Measurements from ENCODE around the gene SLC15A3.

SLC15A3 gene

DNA sequence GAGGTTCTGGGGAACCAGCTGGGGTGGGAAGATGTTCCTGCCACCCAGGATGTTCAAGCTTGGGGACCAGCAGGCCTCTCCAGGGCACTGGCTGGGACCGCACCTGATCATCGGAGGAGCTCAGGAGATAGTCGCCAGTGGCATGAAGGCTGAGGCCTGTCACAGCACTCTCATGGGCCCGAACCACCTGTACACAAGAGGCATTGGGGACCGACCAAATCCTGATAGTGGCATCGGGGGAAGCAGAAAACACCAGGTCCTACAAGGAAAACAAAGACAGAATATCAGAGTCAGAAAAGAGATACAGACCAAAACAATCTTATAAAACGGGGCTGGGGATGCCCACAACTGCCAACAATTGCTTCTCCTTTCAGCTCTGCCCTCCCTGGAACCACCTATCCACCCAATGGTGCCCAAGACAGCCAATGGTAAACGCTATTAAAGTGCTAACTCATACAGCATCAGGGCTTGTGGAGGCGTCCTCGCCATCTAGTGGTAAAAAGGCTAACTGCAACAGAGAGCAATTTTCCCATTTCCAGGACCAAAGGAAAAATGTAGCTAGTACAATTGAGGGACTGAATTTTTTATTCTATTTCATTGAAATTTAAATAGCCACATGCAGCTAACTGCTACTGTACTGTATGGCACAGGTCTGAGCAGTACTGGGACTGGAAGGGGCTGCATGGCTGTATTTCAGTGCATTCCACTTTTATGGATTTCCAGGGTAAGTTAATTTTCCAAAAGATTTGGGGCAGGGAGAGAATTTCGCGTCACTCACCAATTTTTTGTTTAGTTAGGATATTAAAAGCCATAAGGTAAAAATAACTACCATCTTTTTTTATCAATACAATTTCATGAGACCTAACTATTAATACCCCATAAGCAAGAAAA, 52.7 kb downstream of the SLC15A3 start:
- no peak overlapping the region for H3K4me3 ChIP-seq (ENCODE audit: insufficient read depth in 1 of 2, low read depth in 1 of 2, low read length in 2 of 2)
- H2BK12ac ChIP-seq (ENCODE audit: low read length in 2 of 2) = no peak overlapping the region
- H3K4me1 ChIP-seq (ENCODE audit: control insufficient read depth, insufficient read depth, low read depth, low read length) = no peaks in the 10 kb centered on the region
- 55% methylated on average over 10 of the region's 12 CpGs for WGBS
- H2BK15ac ChIP-seq (ENCODE audit: low read depth, poor library complexity, severe bottlenecking) = no peak overlapping the region
- peak overlapping the region; percentile 49 for H2AK5ac ChIP-seq (ENCODE audit: low read length, severe bottlenecking)
- H4K8ac ChIP-seq (ENCODE audit: low read length) = no peak overlapping the region
- no peak overlapping the region for H2AFZ ChIP-seq (ENCODE audit: low read depth, low read length)
- H3K4ac ChIP-seq (ENCODE audit: low read depth in 1 of 2, low read length in 2 of 2) = no peak overlapping the region
- H3K79me1 ChIP-seq (replicated peaks; ENCODE audit: low read length, poor library complexity, severe bottlenecking) = peaks cover 31% of the 10 kb centered on the region
- peaks cover 59 to 95% of the 10 kb centered on the region in 2 experiments for H3K36me3 ChIP-seq (ENCODE audit: control insufficient read depth in 1 of 2, insufficient read depth in 2 of 2, low read depth in 1 of 2, low read length in 2 of 2)
- no peaks in the 10 kb centered on the region for H3K9me3 ChIP-seq (ENCODE audit: control insufficient read depth, low read length)
- H2BK5ac ChIP-seq (ENCODE audit: low read depth, low read length, poor library complexity, severe bottlenecking) = no peak overlapping the region
- no peak overlapping the region for H3K14ac ChIP-seq (ENCODE audit: low read length in 2 of 2)
- no peak overlapping the region for H3K4me2 ChIP-seq (ENCODE audit: low read length, poor library complexity, severe bottlenecking)
- DNase-seq = peak; percentile 79
- no peak overlapping the region for H3K27ac ChIP-seq (ENCODE audit: low read length, poor library complexity, severe bottlenecking)
- H2BK120ac ChIP-seq (ENCODE audit: low read depth, low read length) = no peak overlapping the region
- H3K9ac ChIP-seq (ENCODE audit: low read length) = no peak overlapping the region
- H4K91ac ChIP-seq (ENCODE audit: low read length) = no peak overlapping the region
- H3K18ac ChIP-seq (ENCODE audit: low read depth in 1 of 2, low read length in 2 of 2) = no peak overlapping the region
- no peaks in the 10 kb centered on the region for H3K27me3 ChIP-seq (ENCODE audit: control insufficient read depth in 1 of 2, insufficient read depth in 1 of 2, low read length in 2 of 2)
- H3K23ac ChIP-seq (ENCODE audit: low read length in 2 of 2) = no peak overlapping the region

- H4K8ac ChIP-seq (ENCODE audit: low read length) = no peak overlapping the region
- H3K4me2 ChIP-seq (ENCODE audit: low read length, poor library complexity, severe bottlenecking) = no peak overlapping the region
- peaks cover 50 to 97% of the 10 kb centered on the region in 2 experiments for H3K36me3 ChIP-seq (ENCODE audit: control insufficient read depth in 1 of 2, insufficient read depth in 2 of 2, low read depth in 1 of 2, low read length in 2 of 2)
- WGBS = 94% methylated on average over 4 of the region's 4 CpGs
- no peak overlapping the region for H3K4ac ChIP-seq (ENCODE audit: low read depth in 1 of 2, low read length in 2 of 2)
- H3K23ac ChIP-seq (ENCODE audit: low read length in 2 of 2) = no peak overlapping the region
- H3K9ac ChIP-seq (ENCODE audit: low read length) = no peak overlapping the region
- H2BK5ac ChIP-seq (ENCODE audit: low read depth, low read length, poor library complexity, severe bottlenecking) = no peak overlapping the region
- peaks cover 30% of the 10 kb centered on the region for H3K79me1 ChIP-seq (replicated peaks; ENCODE audit: low read length, poor library complexity, severe bottlenecking)
- no peaks in the 10 kb centered on the region for H3K4me1 ChIP-seq (ENCODE audit: control insufficient read depth, insufficient read depth, low read depth, low read length)
- no peak overlapping the region for H2BK15ac ChIP-seq (ENCODE audit: low read depth, poor library complexity, severe bottlenecking)
- no peak overlapping the region for H3K14ac ChIP-seq (ENCODE audit: low read length in 2 of 2)
- H2BK12ac ChIP-seq (ENCODE audit: low read length in 2 of 2) = no peak overlapping the region
- H4K91ac ChIP-seq (ENCODE audit: low read length) = no peak overlapping the region
- DNase-seq = no peak
- H2AK5ac ChIP-seq (ENCODE audit: low read length, severe bottlenecking) = no peak overlapping the region
- no peak overlapping the region for H2BK120ac ChIP-seq (ENCODE audit: low read depth, low read length)
- no peak overlapping the region for H3K4me3 ChIP-seq (ENCODE audit: insufficient read depth in 1 of 2, low read depth in 1 of 2, low read length in 2 of 2)
- no peak overlapping the region for H3K27ac ChIP-seq (ENCODE audit: low read length, poor library complexity, severe bottlenecking)
- no peaks in the 10 kb centered on the region for H3K9me3 ChIP-seq (ENCODE audit: control insufficient read depth, low read length)
- H2AFZ ChIP-seq (ENCODE audit: low read depth, low read length) = no peak overlapping the region
- H3K18ac ChIP-seq (ENCODE audit: low read depth in 1 of 2, low read length in 2 of 2) = no peak overlapping the region
- H3K27me3 ChIP-seq (ENCODE audit: control insufficient read depth in 1 of 2, insufficient read depth in 1 of 2, low read length in 2 of 2) = no peaks in the 10 kb centered on the region
Observed at GRCh38 chr11:60897496-60897895, 54.5 kb downstream of the SLC15A3 start.

GRCh38 chr11:60895687-60896086, 56.3 kb downstream of the SLC15A3 start:
- H3K36me3 ChIP-seq (ENCODE audit: control insufficient read depth in 1 of 2, insufficient read depth in 2 of 2, low read depth in 1 of 2, low read length in 2 of 2) = peaks cover 42 to 94% of the 10 kb centered on the region in 2 experiments
- no peak for DNase-seq
- 100% methylated on average over 1 of the region's 5 CpGs for WGBS
- H3K4me1 ChIP-seq (ENCODE audit: control insufficient read depth, insufficient read depth, low read depth, low read length) = peaks cover 2% of the 10 kb centered on the region
- no peak overlapping the region for H4K91ac ChIP-seq (ENCODE audit: low read length)
- no peak overlapping the region for H3K4me2 ChIP-seq (ENCODE audit: low read length, poor library complexity, severe bottlenecking)
- no peak overlapping the region for H3K18ac ChIP-seq (ENCODE audit: low read depth in 1 of 2, low read length in 2 of 2)
- no peak overlapping the region for H2AK5ac ChIP-seq (ENCODE audit: low read length, severe bottlenecking)
- no peak overlapping the region for H2BK120ac ChIP-seq (ENCODE audit: low read depth, low read length)
- no peaks in the 10 kb centered on the region for H3K27me3 ChIP-seq (ENCODE audit: control insufficient read depth in 1 of 2, insufficient read depth in 1 of 2, low read length in 2 of 2)
- H2BK15ac ChIP-seq (ENCODE audit: low read depth, poor library complexity, severe bottlenecking) = no peak overlapping the region
- H3K14ac ChIP-seq (ENCODE audit: low read length in 2 of 2) = no peak overlapping the region
- no peaks in the 10 kb centered on the region for H3K9me3 ChIP-seq (ENCODE audit: control insufficient read depth, low read length)
- H3K27ac ChIP-seq (ENCODE audit: low read length, poor library complexity, severe bottlenecking) = no peak overlapping the region
- H2BK12ac ChIP-seq (ENCODE audit: low read length in 2 of 2) = no peak overlapping the region
- no peak overlapping the region for H3K4ac ChIP-seq (ENCODE audit: low read depth in 1 of 2, low read length in 2 of 2)
- H3K23ac ChIP-seq (ENCODE audit: low read length in 2 of 2) = no peak overlapping the region
- H2AFZ ChIP-seq (ENCODE audit: low read depth, low read length) = no peak overlapping the region
- no peak overlapping the region for H3K9ac ChIP-seq (ENCODE audit: low read length)
- H3K79me1 ChIP-seq (replicated peaks; ENCODE audit: low read length, poor library complexity, severe bottlenecking) = peaks cover 24% of the 10 kb centered on the region
- H3K4me3 ChIP-seq (ENCODE audit: insufficient read depth in 1 of 2, low read depth in 1 of 2, low read length in 2 of 2) = no peak overlapping the region
- no peak overlapping the region for H2BK5ac ChIP-seq (ENCODE audit: low read depth, low read length, poor library complexity, severe bottlenecking)
- H4K8ac ChIP-seq (ENCODE audit: low read length) = no peak overlapping the region

GRCh38 chr11:60891103-60891741, 60.8 kb downstream of the SLC15A3 start:
- Histone ChIP-seq H3K23ac (ENCODE audit: low read length in 2 of 2) (no peak overlapping the region), H3K18ac (ENCODE audit: low read depth in 1 of 2, low read length in 2 of 2) (no peak overlapping the region), H3K14ac (ENCODE audit: low read length in 2 of 2) (no peak overlapping the region), H3K36me3 (ENCODE audit: control insufficient read depth in 1 of 2, insufficient read depth in 2 of 2, low read depth in 1 of 2, low read length in 2 of 2) (peaks cover 25 to 60% of the 10 kb centered on the region in 2 experiments), H3K4ac (ENCODE audit: low read depth in 1 of 2, low read length in 2 of 2) (no peak overlapping the region), H3K9ac (ENCODE audit: low read length) (no peak overlapping the region), H3K27me3 (ENCODE audit: control insufficient read depth in 1 of 2, insufficient read depth in 1 of 2, low read length in 2 of 2) (no peaks in the 10 kb centered on the region), H2AK5ac (ENCODE audit: low read length, severe bottlenecking) (no peak overlapping the region), H4K91ac (ENCODE audit: low read length) (no peak overlapping the region), H2BK15ac (ENCODE audit: low read depth, poor library complexity, severe bottlenecking) (no peak overlapping the region), H3K27ac (ENCODE audit: low read length, poor library complexity, severe bottlenecking) (no peak overlapping the region), H3K79me1 (replicated peaks; ENCODE audit: low read length, poor library complexity, severe bottlenecking) (peaks cover 8% of the 10 kb centered on the region), H3K9me3 (ENCODE audit: control insufficient read depth, low read length) (no peaks in the 10 kb centered on the region), H2BK120ac (ENCODE audit: low read depth, low read length) (no peak overlapping the region), H2BK5ac (ENCODE audit: low read depth, low read length, poor library complexity, severe bottlenecking) (no peak overlapping the region), H2AFZ (ENCODE audit: low read depth, low read length) (no peak overlapping the region), H3K4me1 (ENCODE audit: control insufficient read depth, insufficient read depth, low read depth, low read length) (peaks cover 4% of the 10 kb centered on the region), H3K4me3 (ENCODE audit: insufficient read depth in 1 of 2, low read depth in 1 of 2, low read length in 2 of 2) (no peak overlapping the region), H3K4me2 (ENCODE audit: low read length, poor library complexity, severe bottlenecking) (no peak overlapping the region), H2BK12ac (ENCODE audit: low read length in 2 of 2) (no peak overlapping the region), H4K8ac (ENCODE audit: low read length) (no peak overlapping the region)
- WGBS = 94% methylated on average over 7 of the region's 7 CpGs
- no peak for DNase-seq
